ENCODE data around the gene HSD17B3. TPM values are rescaled to one million over a fixed set of nuclear protein-coding genes. Genes with fewer than 3 reads are reported as not detected.

The HSD17B3 gene
- total and polyA plus RNA-seq, 2 of the 13 experiments (the other 11 are each of a cell fraction or from before 2014, with no cell fraction given), result 0.12 TPM; not detected in 1

DNA sequence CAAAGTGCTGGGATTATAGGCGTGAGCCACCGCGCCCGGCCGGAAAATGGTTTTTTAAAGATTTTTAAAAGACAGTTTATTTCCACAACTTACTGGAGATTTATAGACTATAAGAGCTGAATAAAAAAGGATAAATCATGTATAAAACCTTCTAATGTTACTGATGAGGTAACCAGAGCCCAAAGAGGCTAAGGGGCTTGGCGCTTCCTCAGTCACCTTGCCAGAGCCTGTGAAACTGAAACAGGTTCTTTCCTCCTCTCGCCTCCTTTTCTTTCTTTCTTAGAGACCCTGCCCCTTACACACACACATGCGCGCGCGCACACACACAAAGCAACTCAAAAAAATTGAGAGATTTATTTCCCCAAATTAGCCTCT is 69.8 kb downstream of the HSD17B3 start (continued):
- TF ChIP-seq, protein P1, sequence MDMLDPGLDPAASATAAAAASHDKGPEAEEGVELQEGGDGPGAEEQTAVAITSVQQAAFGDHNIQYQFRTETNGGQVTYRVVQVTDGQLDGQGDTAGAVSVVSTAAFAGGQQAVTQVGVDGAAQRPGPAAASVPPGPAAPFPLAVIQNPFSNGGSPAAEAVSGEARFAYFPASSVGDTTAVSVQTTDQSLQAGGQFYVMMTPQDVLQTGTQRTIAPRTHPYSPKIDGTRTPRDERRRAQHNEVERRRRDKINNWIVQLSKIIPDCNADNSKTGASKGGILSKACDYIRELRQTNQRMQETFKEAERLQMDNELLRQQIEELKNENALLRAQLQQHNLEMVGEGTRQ (IDR thresholded peaks at IDR 0.05; ENCODE audit: low read depth, low read length), result no peak
- TF ChIP-seq, protein P1 (CRISPR knock-in tag; IDR thresholded peaks at IDR 0.05; ENCODE audit: borderline replicate concordance), result no peak
- TF ChIP-seq ZNF362 (CRISPR knock-in tag; IDR thresholded peaks at IDR 0.05; ENCODE audit: borderline replicate concordance), result no peak

DNA sequence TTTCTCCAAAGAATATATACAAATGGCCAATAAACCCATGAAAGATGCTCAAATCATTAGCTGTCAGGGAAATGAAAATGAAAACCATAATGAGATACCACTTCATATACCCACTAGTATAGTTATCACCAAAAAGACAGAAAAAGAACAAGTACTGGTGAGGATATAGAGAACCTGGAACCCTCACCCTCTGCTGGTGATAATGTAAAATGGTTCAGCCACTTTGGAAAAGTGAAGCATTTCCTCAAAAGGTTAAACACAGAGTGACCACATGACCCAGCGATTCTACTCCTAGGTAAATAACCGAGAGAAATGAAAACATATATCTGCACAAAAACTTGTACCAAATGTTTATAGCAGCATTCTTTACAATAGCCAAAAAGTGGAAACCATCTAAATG is 72.0 kb downstream of the HSD17B3 start:
- Histone ChIP-seq H3K27ac (ENCODE audit: extremely low read length, insufficient read depth, low read length) (no peak overlapping the region), H3K4me1 (ENCODE audit: insufficient read depth, low read length) (no peaks in the 10 kb centered on the region), H2AFZ (ENCODE audit: low read length) (no peak overlapping the region), H3K9me3 (ENCODE audit: low read length) (peaks cover 1% of the 10 kb centered on the region; the same call in 1 of the 2 replicates), H3K9ac (ENCODE audit: insufficient read depth, low read depth, low read length) (no peak overlapping the region), H3K4me2 (ENCODE audit: low read depth, low read length) (no peak overlapping the region), H3K36me3 (replicated peaks in 1 of 2; ENCODE audit: control insufficient read depth in 1 of 2, insufficient read depth in 2 of 2, low read length in 2 of 2) (no peaks in the 10 kb centered on the region), H3K4me3 (replicated peaks in 1 of 3; ENCODE audit: insufficient read depth in 1 of 3, low read depth in 2 of 3, low read length in 3 of 3) (no peak overlapping the region), H4K20me1 (ENCODE audit: insufficient read depth, low read length) (no peaks in the 10 kb centered on the region), H3K27me3 (ENCODE audit: control insufficient read depth in 1 of 2, insufficient read depth in 2 of 2, low read length in 2 of 2) (no peaks in the 10 kb centered on the region), H3K79me2 (ENCODE audit: insufficient read depth, low read length) (no peaks in the 10 kb centered on the region)
- intact Hi-C loops (cut with micrococcal nuclease; ENCODE audit: unreplicated experiment) (no loop called here), in situ Hi-C loops (cut with HindIII; ENCODE audit: extremely low pct_ligation_motif_present, low pct_unique_long_range_greater_than_20kb) (no loop called here)
- FAIRE-seq (no peak), DNase-seq (ENCODE audit: low spot score) (no peak), ATAC-seq (no peak)
- no TSS peak for BruUV-seq (replicated peaks)
- POLR2A ChIA-PET, result no interaction called here
- 0% methylated on average over 2 of the region's 2 CpGs for WGBS (ENCODE audit: low lambda C conversion rate)
- CTCF ChIA-PET (ENCODE audit: low intra/inter-chr PET ratio, low total read pairs), result no interaction called here
- no peak for TF ChIP-seq SAP130 (CRISPR knock-in tag; IDR thresholded peaks at IDR 0.05; ENCODE audit: low read depth)
- TF ChIP-seq, protein P2, sequence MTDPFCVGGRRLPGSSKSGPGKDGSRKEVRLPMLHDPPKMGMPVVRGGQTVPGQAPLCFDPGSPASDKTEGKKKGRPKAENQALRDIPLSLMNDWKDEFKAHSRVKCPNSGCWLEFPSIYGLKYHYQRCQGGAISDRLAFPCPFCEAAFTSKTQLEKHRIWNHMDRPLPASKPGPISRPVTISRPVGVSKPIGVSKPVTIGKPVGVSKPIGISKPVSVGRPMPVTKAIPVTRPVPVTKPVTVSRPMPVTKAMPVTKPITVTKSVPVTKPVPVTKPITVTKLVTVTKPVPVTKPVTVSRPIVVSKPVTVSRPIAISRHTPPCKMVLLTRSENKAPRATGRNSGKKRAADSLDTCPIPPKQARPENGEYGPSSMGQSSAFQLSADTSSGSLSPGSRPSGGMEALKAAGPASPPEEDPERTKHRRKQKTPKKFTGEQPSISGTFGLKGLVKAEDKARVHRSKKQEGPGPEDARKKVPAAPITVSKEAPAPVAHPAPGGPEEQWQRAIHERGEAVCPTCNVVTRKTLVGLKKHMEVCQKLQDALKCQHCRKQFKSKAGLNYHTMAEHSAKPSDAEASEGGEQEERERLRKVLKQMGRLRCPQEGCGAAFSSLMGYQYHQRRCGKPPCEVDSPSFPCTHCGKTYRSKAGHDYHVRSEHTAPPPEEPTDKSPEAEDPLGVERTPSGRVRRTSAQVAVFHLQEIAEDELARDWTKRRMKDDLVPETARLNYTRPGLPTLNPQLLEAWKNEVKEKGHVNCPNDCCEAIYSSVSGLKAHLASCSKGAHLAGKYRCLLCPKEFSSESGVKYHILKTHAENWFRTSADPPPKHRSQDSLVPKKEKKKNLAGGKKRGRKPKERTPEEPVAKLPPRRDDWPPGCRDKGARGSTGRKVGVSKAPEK (CRISPR knock-in tag; IDR thresholded peaks at IDR 0.05; ENCODE audit: borderline replicate concordance), result no peak
- no peak for TF ChIP-seq SKI (IDR thresholded peaks at IDR 0.05; ENCODE audit: partially characterized antibody)
- TF ChIP-seq ZNF724P (CRISPR knock-in tag; IDR thresholded peaks at IDR 0.05; ENCODE audit: borderline replicate concordance), result no peak
- TF ChIP-seq, protein P3, sequence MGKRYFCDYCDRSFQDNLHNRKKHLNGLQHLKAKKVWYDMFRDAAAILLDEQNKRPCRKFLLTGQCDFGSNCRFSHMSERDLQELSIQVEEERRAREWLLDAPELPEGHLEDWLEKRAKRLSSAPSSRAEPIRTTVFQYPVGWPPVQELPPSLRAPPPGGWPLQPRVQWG (CRISPR knock-in tag; IDR thresholded peaks at IDR 0.05; ENCODE audit: borderline replicate concordance, low read depth), result no peak
- TF ChIP-seq ZNF569 (CRISPR knock-in tag; IDR thresholded peaks at IDR 0.05; ENCODE audit: borderline replicate concordance), result no peak
- TF ChIP-seq GTF3A (CRISPR knock-in tag; conservative IDR thresholded peaks at IDR 0.05), result no peak
- no peak for TF ChIP-seq HOXA9 (CRISPR knock-in tag; IDR thresholded peaks at IDR 0.05; ENCODE audit: borderline replicate concordance)
- no peak for TF ChIP-seq TP53 (CRISPR knock-in tag; conservative IDR thresholded peaks at IDR 0.05)
- TF ChIP-seq ZSCAN29 (CRISPR knock-in tag; conservative IDR thresholded peaks at IDR 0.05), result no peak
- no peak for TF ChIP-seq ZNF235 (CRISPR knock-in tag; IDR thresholded peaks at IDR 0.05; ENCODE audit: borderline replicate concordance)
- TF ChIP-seq ZNF350 (CRISPR knock-in tag; IDR thresholded peaks at IDR 0.05; ENCODE audit: borderline replicate concordance, low read depth), result no peak
- TF ChIP-seq HDAC1 (CRISPR knock-in tag; IDR thresholded peaks at IDR 0.05), result no peak
- TF ChIP-seq ZNF577 (CRISPR knock-in tag; IDR thresholded peaks at IDR 0.05; ENCODE audit: borderline replicate concordance, low read depth), result no peak
- no peak for TF ChIP-seq SYNCRIP (IDR thresholded peaks at IDR 0.05; ENCODE audit: insufficient read depth, low read depth, low read length)

Measured in HepG2 (cell line).